ENCODE measurements around the gene LDLRAP1.
"Not testable (repeated sequence)": the region's sequence is repeated elsewhere in the genome, so short reads cannot be mapped to it uniquely, and the experiment has no call there.

LDLRAP1 gene, protein sequence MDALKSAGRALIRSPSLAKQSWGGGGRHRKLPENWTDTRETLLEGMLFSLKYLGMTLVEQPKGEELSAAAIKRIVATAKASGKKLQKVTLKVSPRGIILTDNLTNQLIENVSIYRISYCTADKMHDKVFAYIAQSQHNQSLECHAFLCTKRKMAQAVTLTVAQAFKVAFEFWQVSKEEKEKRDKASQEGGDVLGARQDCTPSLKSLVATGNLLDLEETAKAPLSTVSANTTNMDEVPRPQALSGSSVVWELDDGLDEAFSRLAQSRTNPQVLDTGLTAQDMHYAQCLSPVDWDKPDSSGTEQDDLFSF

DNA sequence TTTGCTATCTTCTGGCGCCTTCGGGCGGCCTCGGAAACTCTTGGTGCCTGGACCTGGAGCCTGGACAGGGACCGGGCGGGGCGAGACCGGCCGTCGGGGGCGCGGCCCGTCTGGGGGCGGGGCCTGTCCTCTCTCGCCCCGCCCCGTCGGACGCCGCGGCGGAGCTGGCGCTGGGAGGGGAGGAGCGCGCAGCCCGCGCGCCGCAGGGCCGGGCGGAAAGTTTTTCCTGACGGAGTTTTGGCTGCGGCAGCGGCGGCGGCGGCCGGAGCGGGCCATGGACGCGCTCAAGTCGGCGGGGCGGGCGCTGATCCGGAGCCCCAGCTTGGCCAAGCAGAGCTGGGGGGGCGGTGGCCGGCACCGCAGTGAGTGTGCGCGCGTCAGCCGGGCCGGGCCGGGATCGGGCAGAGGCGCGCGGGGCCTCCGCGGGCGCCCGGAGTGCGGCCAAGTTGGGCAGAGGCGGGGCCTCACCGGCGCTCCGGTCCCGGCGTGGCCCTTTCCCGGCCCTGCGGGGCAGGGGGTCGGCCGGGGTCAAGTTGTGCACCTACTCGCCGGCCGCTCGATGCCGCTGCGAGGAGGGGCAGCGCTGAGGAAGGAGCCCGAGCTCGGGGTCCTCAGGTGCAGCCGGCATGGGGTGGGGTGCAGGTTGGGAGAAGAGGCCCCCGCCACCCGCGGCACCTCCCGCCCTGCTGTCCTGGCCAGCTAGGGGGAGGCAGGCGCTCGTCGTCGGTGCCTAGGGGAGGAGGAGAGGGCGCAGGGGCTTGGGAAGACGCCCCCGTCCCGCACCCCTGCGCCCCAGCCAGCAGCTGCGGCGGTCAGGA lies at the start of gene LDLRAP1:
LDLRAP1 (plus strand) TSS at position 182 of the 818 bp plus-strand sequence; CDS start at position 275, 93 bp downstream.
- DNase-seq (ENCODE audit: low read depth), result peak; percentile 71

DNA sequence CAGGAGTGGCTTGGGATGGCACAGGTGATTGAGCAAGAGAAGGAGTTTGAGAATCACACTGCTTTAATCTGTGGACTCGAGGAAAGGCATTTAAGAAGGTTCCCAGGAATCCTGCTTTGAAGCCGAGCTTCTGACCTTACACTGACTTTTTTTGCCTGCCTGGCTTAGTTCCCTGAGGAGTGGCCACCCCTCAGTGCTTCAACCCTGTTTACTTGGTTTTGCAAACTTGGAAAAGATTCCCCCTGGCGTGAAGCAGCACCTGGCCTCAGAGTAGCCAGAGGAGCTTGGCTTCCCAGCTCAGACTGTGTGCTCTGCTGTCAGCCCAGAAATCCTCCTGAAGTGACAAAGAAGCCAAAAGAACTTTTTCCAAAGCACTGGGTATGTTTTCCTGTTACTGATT lies 48.5 kb upstream of the LDLRAP1 start:
- DNase-seq (ENCODE audit: low read depth), result no peak

DNA sequence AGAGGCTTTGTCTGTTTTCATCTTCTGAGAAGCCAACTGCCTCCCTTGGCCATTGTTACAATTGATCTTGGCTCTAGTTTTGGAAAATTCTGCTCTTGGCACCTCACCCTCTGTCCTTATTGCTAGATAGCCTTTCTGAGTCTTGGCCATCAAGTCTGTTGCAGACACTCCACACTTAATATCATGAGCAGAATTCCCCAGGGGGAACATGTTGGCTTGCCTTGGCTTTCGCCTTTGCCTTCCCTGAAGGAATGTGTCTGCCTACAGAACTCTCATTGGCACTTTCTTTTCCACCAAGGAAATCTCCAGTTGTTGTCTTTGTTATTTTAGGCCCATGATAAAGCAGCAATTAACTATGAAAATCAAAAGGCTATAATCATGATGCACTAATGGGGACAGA lies 42.7 kb upstream of the LDLRAP1 start:
- DNase-seq (ENCODE audit: low read depth), result no peak

DNA sequence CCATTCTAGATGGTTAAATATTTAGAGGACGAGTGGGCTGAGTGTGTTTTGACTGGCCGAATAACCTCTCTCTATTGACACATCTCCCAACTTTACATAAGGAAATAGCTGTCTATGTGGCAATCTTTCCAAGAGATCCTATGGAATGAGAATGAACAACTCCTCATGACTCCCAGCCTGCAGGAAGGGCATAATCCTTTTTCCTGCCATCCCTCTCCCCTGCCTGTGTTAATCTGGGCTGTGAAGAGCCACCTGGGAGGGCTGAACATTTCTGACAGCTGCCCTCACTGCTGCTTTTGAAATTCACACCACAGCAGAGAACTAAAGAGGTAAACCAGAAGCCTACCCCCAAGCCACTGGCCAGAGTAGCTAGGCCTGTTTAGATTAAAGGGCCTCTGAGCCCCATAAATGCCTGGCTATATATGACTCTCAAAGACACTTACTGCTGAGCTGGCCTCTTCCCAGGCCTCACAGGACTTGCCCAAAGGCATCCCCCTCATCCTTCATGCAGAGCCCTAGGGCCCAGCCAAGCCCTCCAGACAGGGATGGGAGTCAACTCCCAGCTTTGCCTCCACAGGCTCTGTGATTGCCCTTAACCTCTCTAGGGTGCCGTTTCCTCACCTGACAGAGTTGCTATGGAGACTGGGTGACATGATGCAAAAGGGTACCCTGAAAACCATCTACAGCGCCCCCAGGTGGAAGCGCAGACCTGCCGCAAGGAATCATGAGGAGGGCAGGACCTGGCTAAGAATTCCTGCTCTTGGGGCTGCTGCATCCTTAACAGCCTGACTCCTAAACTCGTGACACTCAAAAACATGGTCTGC lies 42.0 kb upstream of the LDLRAP1 start:
- DNase-seq (ENCODE audit: low read depth), result peak; percentile 16

DNA sequence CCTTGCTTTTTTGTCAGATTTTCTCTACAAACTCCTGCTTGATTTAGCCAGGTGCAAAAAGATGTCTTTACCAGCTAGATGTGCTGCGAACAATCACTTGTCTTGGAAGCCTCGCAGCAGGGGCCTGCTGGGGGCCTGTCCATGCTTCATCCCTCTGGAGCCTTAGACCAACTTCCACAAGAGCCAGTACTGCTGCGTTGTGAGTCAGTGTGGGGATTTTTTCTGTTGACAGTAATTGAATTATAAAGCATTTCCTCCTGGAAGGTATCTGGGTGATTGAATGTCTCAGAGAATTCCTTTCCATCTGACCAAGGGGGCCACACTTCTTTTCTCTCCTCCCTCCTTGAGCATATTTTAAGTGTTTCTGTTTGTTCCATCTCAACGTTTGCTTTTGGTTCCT lies 40.4 kb upstream of the LDLRAP1 start:
- no peak for DNase-seq (ENCODE audit: low read depth)

DNA sequence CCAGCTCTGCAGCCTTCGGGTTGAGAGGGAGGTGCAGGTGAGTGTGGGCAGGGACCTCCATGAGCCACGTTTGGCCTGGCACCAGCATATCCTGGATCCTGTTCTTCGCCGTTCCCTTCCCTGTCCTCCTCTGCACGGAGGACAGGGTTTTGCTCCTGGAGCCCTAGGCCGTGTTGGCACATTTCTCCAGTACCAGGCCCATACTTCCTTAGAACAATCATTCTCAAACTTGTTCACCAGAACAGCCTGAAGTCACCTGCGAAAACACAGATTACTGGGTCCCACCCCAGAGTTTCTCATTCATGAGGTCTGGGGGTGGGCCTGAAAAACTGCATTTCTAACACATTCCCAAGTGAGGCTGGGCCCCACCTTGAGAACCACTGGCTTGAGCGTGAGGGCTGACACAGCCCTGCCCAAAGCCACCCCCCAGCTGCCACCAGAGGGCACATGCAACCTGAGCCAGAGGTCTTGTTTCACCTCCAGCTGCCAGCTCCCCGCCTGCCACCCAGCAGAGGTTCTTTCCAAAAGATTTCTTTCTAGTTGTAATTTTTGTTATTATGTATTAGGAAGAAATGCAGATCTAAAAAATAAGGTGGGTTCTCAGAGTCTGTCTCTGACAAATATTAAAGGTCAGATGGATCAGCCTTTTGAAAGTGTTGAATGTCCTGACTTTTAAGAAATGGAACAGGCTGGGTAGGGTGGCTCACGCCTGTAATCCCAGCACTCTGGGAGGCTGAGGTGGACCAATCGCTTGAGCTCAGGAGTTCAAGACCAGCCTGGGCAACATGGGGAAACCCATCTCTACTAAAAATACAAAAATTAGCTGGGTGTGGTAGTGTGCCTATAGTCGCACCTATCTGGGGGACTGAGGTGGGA lies 39.6 kb upstream of the LDLRAP1 start:
- peak; percentile 56 for DNase-seq (ENCODE audit: low read depth)

DNA sequence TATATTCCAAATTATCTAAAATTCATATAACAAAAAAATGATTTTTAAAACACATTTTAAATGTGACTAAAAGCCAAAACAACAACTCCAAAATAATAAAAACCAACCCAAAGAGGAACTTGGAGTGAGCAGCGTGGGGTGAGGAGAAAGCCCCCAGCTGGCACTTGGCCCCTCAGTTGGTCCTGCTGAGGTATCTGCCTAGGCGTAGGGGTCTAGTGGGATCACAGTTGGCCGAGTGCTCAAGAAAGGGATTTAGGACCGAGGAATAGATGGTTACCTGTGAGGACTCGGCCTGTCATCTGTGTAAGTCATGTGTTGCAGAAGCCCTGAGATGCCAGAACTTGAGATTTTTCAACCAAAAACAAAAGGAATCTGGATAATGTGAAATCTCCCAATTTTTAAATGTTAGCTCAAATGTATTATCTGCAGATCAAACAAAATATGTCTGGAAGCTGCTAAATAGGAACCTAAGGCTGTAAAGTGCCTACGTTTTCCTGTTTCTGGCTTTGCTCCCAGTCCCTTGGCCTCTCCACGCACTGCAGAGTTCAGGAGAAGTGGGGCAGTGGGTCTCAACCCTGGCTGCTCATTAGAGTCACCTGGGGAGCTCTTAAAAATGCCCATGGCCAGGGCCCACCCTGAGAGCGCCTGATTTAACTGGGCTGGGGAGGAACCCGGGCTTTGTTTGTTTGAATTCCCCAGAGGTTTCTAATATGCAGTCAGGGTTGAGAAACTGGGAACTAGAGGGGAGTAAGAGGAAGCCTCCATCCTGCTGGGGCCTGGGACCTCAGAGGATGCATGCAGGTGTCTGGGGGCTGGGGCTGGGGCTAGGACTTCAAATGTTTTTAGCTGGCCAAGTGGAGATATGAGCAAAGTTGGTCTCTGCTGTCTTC lies 38.5 kb upstream of the LDLRAP1 start:
- no peak for DNase-seq (ENCODE audit: low read depth)

DNA sequence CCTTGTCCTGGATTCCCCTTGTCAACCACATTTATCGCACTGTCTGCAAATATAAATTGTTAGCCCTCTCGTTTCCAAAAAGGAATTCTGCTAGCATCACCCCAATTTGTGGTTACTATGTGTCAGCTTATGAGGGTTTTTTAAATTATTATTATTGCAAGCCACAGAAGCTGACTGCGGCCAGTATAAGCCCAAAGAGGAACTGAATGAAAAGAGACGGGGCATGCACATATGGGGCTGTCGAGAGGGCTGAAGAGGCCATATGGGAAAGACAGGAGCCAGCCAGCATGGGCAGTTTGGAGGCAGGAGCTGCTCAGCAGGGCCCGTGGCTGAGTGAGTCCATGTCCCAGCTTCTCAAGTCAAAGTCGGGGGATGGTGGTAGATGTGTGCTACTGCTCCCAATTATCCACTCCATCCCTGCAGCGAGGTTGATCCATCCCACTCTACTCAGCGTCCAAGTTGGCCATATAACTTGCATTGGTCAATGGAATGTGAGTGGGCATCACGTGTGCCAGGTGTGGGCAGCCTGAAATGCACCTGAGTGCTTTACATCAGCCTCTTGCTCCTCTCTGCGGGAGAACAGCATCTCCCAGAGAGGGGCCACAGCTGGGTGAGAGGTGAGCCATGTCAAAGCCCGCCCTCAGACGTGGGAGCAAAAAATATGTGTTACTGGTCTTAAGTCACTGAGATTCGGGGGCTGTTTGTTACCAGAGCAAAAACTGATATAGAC lies 37.6 kb upstream of the LDLRAP1 start:
- no peak for DNase-seq (ENCODE audit: low read depth)

DNA sequence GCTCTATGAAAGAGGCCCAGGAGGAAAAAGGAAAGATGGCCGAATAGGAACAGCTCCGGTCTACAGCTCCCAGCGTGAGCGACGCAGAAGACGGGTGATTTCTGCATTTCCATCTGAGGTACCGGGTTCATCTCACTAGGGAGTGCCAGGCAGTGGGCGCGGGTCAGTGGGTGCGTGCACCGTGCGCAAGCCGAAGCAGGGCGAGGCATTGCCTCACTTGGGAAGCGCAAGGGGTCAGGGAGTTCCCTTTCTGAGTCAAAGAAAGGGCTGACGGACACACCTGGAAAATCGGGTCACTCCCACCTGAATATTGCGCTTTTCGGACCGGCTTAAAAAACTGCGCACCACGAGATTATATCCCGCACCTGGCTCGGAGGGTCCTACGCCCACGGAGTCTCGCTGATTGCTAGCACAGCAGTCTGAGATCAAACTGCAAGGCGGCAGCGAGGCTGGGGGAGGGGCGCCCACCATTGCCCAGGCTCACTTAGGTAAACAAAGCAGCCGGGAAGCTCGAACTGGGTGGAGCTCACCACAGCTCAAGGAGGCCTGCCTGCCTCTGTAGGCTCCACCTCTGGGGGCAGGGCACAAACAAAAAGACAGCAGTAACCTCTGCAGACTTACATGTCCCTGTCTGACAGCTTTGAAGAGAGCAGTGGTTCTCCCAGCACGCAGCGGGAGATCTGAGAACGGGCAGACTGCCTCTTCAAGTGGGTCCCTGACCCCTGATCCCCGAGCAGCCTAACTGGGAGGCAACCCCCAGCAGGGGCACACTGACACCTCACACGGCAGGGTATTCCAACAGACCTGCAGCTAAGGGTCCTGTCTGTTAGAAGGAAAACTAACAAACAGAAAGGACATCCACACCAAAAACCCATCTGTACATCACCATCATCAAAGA lies 36.6 kb upstream of the LDLRAP1 start:
- not testable (repeated sequence) for DNase-seq (ENCODE audit: low read depth)

DNA sequence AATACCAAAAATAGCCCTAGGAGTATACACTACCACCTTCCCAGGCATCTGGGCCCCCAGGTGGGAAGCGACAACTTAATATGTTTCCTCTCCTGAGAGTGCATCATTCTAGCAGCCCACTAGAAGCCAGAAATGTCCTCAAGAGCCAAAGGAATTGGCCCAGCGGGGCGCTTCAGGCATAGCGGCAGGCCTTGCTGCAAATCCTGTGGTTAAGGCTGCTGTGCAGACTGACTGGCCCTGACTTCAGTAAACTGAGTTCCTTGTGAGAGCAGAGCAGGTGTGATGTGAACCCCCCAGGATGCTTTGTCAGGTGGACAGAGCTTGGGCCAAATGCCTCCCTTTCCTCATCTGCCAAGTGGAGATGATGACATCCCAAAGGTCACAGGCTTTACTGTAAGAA lies 29.7 kb upstream of the LDLRAP1 start:
- no peak for DNase-seq (ENCODE audit: low read depth)

DNA sequence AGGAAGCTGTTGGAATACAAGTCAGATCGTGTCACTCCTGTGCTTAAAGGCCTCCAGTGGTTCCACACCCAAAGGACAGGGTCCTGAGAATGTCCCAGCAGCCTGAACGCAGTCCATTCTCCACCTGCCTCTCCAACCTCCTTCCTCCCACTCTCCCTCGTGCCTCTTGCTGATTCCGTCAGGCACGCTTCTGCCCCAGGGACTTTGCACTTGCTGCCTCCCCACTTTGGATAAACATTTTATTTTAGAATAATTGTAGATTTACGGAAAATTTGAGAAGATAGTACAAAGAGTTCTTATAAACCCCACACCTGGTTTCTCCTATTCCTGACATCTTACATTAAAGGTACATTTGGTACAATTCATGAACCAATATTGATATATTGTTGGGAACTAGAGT lies 28.4 kb upstream of the LDLRAP1 start:
- DNase-seq (ENCODE audit: low read depth), result no peak

DNA sequence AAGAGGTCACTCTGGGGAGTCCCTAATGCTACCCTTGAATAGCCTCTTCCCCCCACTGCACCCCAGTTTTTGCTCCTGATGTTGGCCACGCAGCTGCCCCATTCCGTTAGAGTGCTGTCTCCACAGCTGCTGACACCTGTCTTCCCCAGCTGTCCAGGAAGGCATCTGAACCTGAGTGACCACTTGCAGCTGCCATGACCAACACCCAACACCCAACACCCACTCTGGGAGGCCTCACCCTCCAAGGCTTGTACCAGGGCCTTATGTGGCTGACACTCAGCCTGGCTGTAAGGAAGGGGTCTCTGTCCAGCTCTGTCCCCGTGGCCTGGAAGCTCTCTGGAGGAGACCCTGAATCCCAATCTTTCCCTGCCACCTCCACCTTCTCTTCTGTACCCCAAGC lies 26.7 kb upstream of the LDLRAP1 start:
- no peak for DNase-seq (ENCODE audit: low read depth)

DNA sequence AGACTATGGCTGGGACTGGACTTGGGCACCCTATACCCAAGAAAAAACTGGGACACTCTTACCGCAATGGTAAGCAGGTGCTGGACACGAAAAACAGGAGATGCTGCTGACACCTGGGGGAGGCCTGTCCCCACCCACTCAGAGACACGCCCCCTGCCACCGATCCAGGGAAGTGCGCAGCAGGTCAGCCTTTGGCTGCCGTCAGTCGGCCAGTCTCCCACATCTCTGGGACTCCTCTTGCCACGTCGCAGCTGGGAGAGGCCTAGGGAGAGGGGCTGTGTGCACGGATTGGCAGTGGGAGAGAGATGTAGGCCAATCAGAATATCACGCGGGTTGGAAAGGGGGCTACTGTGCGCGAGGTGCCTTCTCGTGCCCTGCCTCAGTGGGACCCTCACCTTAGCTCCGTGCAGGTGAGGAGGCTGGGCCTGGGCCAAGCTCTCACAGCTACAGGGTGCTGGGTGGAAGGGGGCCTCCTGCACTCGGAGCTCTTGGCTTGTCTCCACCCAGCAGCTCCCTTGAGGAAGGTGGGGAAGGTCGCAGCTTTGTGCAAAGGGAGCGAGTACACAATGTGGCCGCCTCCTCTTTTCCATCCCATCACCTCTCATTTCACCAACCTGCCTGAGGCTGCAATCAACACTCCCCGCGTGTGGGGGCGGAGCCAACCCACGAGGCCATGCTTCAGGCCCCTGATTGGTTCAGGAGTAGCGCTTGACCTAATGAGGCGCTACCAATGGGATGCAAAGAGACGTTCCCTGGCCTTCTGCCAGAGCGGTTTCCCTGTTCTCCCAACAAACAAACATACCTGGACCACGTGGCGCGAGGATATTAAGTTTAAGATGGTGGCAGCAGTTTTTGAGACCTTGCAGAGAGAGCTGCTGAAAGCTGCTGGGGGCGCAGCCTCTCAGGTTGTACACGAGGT lies 25.7 kb upstream of the LDLRAP1 start:
- DNase-seq (ENCODE audit: low read depth), result no peak

DNA sequence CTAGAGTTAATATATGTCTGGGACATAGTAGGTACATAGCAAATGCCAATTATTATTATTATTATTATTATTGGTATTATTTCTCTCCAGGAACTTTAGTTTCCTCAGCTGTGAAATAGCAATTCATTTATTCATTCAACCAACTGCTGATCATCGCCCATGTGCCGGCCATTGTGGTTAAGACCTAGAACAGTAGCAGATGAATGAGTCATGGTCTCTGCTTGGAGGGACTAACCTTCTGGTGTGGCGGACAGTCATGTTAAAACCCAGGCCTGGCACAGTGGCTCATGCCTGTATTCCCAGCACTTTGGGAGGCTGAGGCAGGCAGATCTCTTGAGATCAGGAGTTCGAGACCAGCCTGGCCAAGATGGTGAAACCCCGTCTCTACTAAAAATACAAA lies 23.8 kb upstream of the LDLRAP1 start:
- DNase-seq (ENCODE audit: low read depth), result no peak

DNA sequence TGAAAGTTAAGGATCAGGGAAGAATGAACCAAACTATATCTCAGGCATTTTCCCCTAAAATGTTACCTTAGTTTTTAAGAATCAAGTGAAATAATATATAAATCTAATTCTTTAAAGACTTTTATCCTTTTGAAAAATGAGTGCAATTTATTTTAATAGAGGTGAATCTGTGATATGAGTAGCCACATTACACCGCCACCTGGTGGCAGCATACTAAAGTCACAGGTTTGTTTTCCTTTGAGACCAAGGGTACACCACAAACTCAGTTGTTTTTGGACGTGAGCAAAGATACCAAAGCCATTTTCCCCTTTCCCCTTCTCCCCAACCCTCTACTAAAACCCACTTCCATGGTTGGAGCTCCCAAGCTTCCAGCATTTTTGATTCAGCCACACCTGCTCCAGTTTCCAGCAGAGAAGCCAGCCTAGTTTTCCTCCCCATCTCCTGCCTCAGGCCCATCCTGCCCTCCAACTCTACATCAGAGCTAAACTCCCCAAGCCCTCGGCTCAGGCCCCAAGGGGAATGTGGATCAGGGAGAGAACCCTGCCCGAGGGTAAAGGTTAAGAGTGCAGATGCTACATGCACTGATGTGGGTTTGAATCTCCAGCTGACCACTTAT lies 22.9 kb upstream of the LDLRAP1 start:
- peak; percentile 55 for DNase-seq (ENCODE audit: low read depth)

DNA sequence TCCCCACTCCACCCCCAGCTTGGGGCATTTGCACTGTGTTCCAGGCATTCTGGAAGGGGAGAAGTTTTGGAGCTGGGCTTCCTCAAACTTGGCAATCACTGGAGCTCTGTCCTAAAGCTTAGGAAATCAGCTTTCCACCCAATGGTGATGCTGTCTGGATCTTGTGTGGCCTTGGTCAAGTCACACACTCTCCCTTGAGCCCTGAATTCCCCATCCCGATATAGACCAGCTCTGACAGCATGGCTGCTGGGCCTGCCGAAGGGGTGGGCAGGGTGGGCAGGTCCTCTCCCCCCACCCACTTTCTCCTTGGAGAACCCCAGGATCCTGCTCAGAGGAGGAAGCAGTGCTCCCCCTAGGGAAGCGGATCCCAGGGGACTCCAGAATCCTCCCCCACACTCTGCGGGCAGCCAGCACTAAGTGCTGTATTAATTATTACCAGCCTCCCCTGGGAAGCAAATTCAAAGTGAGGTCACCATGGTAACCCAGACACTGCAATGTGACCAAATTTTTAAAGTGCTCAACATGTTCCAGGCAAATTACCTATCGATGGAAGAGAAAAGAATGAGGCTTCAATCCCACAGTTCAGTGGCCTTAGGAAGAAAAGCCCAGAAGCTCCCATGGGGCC lies 21.3 kb upstream of the LDLRAP1 start:
- DNase-seq (ENCODE audit: low read depth), result no peak

DNA sequence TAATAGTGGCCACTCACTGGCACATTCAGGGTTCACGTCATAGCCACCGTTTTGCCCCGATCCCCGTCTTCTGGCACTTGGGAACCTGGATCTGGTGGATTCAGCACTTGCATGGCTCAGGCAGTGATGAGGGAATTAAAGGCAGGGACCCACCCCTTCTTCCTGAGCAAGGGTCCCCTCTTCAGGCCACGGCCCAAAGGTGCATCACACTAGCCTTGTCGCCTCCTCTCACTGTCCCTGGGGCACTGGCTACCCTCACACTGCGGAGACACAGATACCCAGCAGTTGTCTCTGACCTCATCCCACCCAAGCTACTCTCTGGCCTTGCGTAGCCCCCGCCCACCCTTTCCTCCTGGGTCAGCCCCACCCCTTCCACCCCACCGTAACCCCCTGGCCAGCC lies 19.9 kb upstream of the LDLRAP1 start:
- no peak for DNase-seq (ENCODE audit: low read depth)
